Panc1 (cell line): ENCODE results near the gene GPLD1.

Experiments used
- POLR2AphosphoS5 ChIP-seq: IDR thresholded peaks from 2 replicates; pipeline ENCODE4 v1.6.1; 2012; ENCODE audit warnings: mild to moderate bottlenecking, low read depth, low read length, moderate library complexity
- TF ChIP-seq, protein P1 (sequence below): fragments of 450-650 bp; IDR thresholded peaks from 2 replicates; pipeline ENCODE4 v1.5.1; 2017; ENCODE audit warnings: mild to moderate bottlenecking

DNA sequence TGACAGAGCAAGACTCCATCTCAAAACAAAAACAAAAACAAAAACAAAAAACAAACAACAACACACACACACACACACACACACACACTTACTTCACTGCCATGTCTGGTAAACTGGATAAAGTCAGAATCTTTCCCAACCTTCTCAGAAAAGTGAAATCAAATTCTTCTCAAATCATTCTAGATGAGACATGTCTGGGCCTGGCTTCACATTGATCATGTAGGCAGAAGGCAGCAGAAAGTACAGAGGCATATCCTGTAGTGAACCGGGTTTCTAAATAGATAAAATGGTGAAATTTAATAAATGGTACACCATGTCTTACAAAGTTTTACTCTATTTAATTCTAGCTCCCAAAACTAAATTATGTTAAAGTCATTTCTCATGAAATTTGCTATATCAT lies 101.6 kb downstream of the GPLD1 start:
- TF ChIP-seq, protein P1, sequence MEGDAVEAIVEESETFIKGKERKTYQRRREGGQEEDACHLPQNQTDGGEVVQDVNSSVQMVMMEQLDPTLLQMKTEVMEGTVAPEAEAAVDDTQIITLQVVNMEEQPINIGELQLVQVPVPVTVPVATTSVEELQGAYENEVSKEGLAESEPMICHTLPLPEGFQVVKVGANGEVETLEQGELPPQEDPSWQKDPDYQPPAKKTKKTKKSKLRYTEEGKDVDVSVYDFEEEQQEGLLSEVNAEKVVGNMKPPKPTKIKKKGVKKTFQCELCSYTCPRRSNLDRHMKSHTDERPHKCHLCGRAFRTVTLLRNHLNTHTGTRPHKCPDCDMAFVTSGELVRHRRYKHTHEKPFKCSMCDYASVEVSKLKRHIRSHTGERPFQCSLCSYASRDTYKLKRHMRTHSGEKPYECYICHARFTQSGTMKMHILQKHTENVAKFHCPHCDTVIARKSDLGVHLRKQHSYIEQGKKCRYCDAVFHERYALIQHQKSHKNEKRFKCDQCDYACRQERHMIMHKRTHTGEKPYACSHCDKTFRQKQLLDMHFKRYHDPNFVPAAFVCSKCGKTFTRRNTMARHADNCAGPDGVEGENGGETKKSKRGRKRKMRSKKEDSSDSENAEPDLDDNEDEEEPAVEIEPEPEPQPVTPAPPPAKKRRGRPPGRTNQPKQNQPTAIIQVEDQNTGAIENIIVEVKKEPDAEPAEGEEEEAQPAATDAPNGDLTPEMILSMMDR, result no peak
- no peak for TF ChIP-seq POLR2AphosphoS5
